Stimulated activated CD4-positive, alpha-beta T cell treated with anti-CD3 and anti-CD28 coated beads, TNF-alpha, amount 100 ng/mL, for 48 hours (primary cell): ENCODE measurements around the gene RIPOR2.

ENCODE experiments used
- DNase-seq, 3 donors: peaks; one replicate each; pipeline ENCODE4 v3.0.0-alpha.2; 2020; ENCODE audit warnings: low read depth in 3 of 3

Gene RIPOR2

GRCh38 chr6:24876499-24877465 lies 59.0 kb downstream of the RIPOR2 start:
- DNase-seq = no peak

- no peak for DNase-seq
These were observed 60.2 kb downstream of the RIPOR2 start for GRCh38 chr6:24875534-24875901.

DNA sequence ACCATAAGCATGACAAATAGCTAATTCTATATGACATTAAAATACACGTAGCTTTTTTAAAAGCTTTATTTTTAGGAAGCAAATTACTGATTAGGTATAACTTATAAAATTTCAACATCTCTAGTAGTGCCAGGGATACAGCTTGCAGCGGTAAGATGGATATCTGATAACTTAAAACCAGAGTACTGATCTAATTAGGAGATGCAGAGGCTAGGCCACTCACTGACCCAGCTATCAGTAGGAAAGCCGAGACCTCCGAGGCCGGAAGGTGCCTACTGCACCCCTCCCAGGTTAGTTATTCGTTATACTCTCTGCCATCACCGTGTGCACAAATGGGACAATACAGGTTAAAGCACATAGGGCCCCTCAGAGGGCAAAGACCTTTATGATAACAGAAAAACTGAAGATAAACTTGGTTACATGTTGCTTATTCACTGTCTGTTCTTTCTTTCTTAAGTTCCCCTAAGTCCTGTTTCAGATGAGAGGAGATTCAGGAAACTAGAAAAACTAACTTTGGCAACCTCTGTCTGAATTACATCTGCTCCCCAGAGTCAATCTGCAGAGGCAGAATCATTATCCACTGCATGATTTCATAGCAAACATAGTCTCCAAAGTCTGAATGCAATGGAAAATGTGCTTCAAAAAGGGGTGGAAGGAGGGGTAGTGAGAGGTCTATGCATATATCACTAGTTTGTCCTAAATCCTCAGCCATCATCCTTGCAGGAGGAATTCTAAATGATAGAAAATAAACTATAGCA lies 60.8 kb downstream of the RIPOR2 start:
- DNase-seq = no peak

GRCh38 chr6:24874128-24874527 lies 61.6 kb downstream of the RIPOR2 start:
- DNase-seq = no peak

DNA sequence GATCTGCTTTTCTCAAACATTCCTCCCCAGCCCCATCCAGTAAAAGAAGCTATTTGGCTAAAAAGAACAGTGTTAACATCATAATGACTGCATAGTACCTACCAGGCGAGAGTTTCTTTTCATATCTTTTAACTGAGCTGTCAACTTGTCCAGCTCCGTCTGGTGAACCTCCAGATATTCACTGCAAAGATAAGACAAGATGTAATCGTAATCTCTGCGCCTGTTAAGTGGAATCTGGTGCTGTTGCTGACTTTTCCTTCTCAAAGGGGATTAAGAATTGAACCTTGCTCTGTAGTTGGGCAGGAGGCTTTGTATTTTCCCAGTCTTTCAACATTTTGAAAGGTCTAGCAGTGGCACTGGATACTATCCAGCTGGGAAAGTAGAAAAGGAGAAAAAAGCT lies 63.0 kb downstream of the RIPOR2 start:
- no peak for DNase-seq

DNA sequence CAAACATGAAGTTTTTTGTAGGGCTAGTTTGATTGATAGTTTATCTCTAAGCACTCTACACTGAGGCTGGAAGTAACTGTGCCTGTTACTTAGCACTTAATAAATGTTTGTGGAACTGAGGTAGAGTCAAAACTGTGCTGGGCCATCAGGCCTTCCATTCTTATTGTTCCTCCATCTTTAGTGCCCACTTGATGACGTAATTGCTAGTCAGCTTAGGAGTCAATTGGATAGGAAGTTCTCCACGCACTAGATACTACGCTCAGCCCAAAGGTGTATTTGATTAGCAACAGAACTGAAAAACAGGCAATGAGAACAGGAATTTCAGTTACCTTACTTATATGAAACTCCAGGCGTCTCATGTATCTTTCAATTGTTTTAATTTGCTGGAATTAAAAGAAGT lies 67.0 kb downstream of the RIPOR2 start:
- DNase-seq = no peak

GRCh38 chr6:24867104-24867703 lies 68.6 kb downstream of the RIPOR2 start:
- DNase-seq = no peak

DNA sequence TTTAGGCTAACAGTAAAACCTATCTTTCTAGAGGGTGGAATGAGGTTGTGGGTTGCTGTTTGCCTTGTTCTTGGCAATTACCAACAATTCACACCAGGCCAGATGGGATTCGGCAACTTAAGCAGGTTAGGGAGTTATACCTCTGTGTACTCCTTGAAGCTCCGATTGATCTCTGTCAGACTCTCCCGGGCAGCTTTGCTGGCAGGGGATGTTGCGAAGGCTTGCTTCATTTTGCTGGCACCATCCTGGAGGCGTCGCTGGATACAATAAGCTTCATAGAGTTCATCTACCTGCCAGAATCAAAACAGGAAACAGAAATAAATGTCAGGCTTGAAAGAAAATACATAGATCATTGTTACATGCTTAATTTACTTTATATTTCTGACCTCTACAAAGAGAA lies 70.6 kb downstream of the RIPOR2 start:
- no peak for DNase-seq

DNA sequence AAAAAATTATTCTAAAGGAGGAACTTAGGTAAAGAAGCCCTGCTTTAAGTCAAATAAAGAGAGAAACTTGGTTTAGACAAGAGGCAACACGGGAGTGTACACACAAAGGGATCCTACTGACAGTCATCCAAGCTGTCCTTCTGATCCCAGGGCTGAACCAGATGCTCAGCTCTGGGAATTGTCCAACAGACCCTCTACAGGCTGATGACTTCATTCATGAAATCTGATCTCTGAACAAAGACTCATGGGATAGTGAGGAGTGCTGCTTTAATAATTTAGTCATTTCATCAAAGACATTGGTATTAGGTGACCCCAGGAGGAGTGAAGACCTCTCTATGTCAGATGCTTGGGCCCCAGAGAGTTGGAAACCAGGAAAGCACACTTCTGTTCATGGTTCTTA lies 71.4 kb downstream of the RIPOR2 start:
- no peak for DNase-seq

DNA sequence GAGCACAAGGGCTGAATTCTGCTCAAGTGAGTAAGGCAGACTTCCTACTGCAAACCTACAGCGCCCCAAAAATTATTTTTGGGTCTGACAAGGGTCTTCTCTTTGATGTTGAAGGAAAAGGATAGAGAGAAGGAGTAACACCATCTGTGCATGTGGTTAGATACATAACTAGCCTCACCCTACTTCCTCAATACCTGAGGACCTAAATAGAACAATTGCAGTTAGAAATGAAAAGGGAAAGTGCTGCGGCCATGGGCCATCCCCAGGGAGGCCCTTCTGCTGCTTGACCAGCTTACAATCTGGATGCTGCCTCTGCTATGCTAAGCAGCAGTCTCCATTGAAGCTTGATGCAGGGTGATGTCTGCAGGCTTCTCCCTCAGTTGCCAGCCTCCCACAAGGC lies 73.8 kb downstream of the RIPOR2 start:
- no peak for DNase-seq

GRCh38 chr6:24859608-24860200 lies 76.1 kb downstream of the RIPOR2 start:
- no peak for DNase-seq

DNA sequence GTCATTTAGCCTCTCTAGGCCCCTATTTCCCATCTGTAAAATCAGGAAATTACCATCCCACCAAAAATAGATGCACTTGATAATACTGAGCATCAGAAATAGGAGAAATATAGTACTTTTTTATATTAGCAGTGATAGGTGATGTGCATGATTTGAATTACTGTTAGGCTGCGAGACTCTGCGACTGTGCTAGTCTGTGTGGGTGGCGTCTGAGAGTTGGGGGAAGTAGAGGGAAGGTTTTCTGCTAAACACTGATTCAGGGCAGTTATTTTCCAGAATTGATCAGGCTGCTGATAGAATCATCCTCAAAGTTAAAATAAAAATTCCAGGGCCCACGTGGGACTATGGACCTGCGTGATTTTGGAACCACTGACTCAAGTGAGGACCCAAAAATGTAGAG lies 76.6 kb downstream of the RIPOR2 start:
- no peak for DNase-seq

DNA sequence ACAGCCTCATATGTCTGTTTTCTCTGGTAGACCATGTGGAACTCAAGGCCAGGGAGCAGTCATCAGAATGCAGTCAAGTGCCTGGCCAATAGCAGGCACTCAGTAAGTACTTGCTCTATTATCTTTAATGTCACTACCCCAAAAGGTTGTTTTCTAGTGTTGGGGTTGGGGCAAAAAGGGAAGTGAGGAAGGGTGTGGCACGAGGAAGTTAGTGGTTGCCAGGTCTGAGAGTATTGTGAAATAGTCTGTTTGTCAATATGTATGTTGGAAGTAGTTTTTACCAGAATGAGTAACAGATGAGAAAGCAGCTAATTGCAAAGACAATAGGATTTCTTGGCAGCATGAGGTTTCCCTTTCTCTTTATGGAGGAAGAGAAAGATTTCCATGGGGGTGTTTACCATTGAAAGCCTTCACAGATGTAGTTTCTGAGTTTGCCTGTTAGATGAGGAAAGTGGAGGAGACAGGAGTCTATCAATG lies 77.5 kb downstream of the RIPOR2 start:
- no peak for DNase-seq

- no peak for DNase-seq
These were observed 78.7 kb downstream of the RIPOR2 start for GRCh38 chr6:24856901-24857670.

- no peak for DNase-seq
These were observed 79.5 kb downstream of the RIPOR2 start for GRCh38 chr6:24856246-24856599.

DNA sequence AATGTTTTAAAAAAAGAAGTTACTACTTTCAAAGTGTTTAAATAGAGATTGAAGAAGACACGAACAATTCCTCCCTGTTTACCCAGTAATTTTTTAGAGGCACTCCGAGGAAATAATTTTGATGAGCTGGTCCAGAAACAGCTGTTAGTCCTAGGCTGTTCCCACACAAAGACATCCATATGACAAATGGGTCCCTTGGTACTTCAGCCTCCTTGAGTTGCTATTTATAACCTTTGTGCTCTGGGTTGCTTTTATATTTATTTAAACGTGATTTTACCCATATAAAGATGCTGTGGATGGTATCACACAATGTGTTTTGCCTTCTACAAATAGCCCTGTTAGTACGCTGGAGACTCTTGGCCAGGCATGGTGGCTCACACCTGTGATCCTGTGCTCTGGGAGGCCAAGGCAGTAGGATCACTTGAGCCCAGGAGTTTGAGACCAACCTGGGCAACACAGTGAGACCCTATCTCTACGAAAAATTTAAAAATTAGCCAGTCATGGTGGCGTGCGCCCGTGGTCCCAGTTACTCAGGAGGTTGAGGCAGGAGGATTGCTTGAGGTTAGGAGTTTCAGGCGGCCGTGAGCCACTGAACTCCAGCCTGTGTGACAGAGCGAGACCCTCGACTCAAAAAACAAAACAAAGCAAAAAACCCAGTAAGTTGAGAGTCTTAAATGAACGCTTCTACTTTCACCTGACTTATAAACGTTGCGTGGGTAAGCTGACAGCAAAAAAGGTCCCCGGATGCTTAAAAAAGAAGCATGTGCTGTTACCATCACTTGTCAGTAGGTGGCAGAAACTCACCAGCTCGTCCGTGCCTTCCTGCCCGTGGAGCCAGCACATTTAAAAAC lies 80.1 kb downstream of the RIPOR2 start:
- peak; percentile 48 to 52 (median 50) for DNase-seq

- no peak for DNase-seq
These were observed 81.6 kb downstream of the RIPOR2 start for GRCh38 chr6:24854077-24854666.

DNA sequence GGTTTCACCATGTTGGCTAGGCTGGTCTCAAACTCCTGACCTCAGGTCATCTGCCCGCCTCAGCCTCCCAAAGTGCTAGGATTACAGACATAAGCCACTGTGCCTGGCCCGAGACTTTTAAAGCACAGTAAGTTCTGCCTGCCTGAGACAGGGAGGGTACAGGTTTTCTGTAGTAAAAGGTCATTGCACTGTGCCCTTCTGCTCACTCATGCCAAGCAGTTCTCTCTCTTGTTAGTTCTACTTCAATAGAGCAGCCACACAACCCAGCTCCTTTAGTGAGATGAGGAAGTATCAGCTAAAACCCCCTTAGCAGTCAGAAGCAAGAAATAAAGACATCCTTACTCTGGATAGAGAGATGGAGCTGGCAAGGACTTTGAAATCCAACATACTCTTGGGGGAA lies 84.7 kb downstream of the RIPOR2 start:
- DNase-seq = no peak

DNA sequence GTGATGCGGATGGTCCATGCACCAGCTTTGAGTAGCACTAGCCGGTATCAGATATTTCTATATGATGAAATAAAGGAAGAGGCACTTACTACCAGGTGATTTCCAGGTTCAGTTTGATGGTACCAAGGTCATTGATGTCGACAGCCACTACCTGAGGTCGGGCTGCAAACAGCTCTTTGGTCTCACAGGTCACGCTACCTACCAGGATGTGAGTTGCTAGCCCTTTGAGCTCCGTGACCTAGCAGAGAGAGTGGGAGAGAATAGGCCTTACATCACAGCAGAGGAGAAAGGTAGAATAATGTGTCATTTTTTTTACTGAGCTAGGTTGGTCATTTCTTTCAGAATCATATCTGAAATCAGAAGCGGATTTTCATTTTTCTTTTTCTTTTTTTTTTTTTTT lies 86.0 kb downstream of the RIPOR2 start:
- no peak for DNase-seq

DNA sequence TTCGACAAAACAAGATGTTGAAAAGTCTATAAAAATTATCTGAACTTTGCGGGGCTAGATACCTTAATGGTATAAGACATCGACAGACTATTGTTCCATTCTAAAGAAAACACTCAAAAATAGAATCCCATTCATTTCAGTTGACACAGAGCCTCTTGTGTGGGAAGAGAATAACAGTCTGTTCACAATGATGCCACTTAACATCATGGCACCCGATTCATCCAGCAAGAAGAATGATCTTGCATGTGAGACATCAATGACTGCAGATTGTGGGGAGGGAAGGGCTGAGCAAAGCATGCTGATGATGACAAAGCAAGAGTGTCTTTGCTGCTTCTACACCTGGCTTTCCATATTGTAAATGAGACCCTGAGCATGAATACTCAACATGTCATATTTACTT lies 87.3 kb downstream of the RIPOR2 start:
- no peak for DNase-seq
